H9 (cell line): ENCODE measurements around the gene INPP5A. TPM values are rescaled to one million over a fixed set of nuclear protein-coding genes. Genes with fewer than 3 reads are reported as not detected.

Source experiments
- DNase-seq: peaks from one replicate; pipeline ENCODE4 v3.0.0-alpha.2; 2017
- H2AFZ ChIP-seq: one replicate; pipeline ENCODE4 v1.6.1; 2013; ENCODE audit warnings: mild to moderate bottlenecking, low read length, control low read depth, moderate library complexity
- H2AK5ac ChIP-seq: 2 replicates; pipeline ENCODE4 v1.6.1; 2013; ENCODE audit warnings: low read length, control low read depth, mixed read lengths; ENCODE audit not compliant: insufficient read length
- H2BK120ac ChIP-seq: one replicate; pipeline ENCODE4 v1.6.1; 2013; ENCODE audit warnings: low read depth, mild to moderate bottlenecking, low read length, control low read depth, inconsistent platforms; ENCODE audit not compliant: poor library complexity, severe bottlenecking
- H2BK12ac ChIP-seq: 2 replicates; pipeline ENCODE4 v1.6.1; 2013; ENCODE audit warnings: low read length, control low read depth, mixed read lengths, low read depth; ENCODE audit not compliant: insufficient read length
- H2BK15ac ChIP-seq: 2 replicates; pipeline ENCODE4 v1.6.1; 2013; ENCODE audit warnings: low read depth, low read length, control low read depth
- H2BK20ac ChIP-seq: one replicate; pipeline ENCODE4 v1.6.1; 2013; ENCODE audit warnings: low read depth, mild to moderate bottlenecking, low read length, control low read depth, inconsistent platforms; ENCODE audit not compliant: poor library complexity, severe bottlenecking
- H2BK5ac ChIP-seq: 2 replicates; pipeline ENCODE4 v1.6.1; 2013; ENCODE audit warnings: low read length, control low read depth, mixed read lengths; ENCODE audit not compliant: insufficient read length
- H3K14ac ChIP-seq: 2 replicates; pipeline ENCODE4 v1.6.1; 2013; ENCODE audit warnings: low read length, control low read depth; ENCODE audit not compliant: insufficient read depth
- H3K18ac ChIP-seq: 2 replicates; pipeline ENCODE4 v1.6.1; 2013; ENCODE audit warnings: low read depth, mild to moderate bottlenecking, mixed read lengths, low read length, control low read depth; ENCODE audit not compliant: insufficient read length
- H3K23ac ChIP-seq: 2 replicates; pipeline ENCODE4 v1.6.1; 2013; ENCODE audit warnings: low read length, control low read depth, mixed read lengths, low read depth; ENCODE audit not compliant: insufficient read length
- H3K23me2 ChIP-seq: 2 replicates; pipeline ENCODE4 v1.6.1; 2013; ENCODE audit warnings: low read depth, mild to moderate bottlenecking, mixed read lengths, low read length, control low read depth; ENCODE audit not compliant: insufficient read length, poor library complexity, severe bottlenecking
- H3K27ac ChIP-seq: 2 replicates; pipeline ENCODE4 v1.5.1; 2013; ENCODE audit warnings: low read length, control low read depth, mixed read lengths, low read depth; ENCODE audit not compliant: insufficient read length
- H3K27me3 ChIP-seq: 2 replicates; pipeline ENCODE4 v1.6.1; 2013; ENCODE audit warnings: low read length, control low read depth, inconsistent platforms; ENCODE audit not compliant: insufficient read depth
- H3K4ac ChIP-seq: 2 replicates; pipeline ENCODE4 v1.6.1; 2013; ENCODE audit warnings: low read depth, mild to moderate bottlenecking, control low read depth, inconsistent platforms, low read length, moderate library complexity
- H3K4me1 ChIP-seq: 2 replicates; pipeline ENCODE4 v1.6.1; 2013; ENCODE audit warnings: low read length, control low read depth, inconsistent platforms; ENCODE audit not compliant: insufficient read depth
- H3K4me2 ChIP-seq: 2 replicates; pipeline ENCODE4 v1.6.1; 2013; ENCODE audit warnings: low read length, control low read depth, mixed read lengths; ENCODE audit not compliant: insufficient read length, insufficient read depth
- H3K56ac ChIP-seq: 2 replicates; pipeline ENCODE4 v1.6.1; 2013; ENCODE audit warnings: low read depth, mild to moderate bottlenecking, mixed read lengths, low read length, control low read depth; ENCODE audit not compliant: insufficient read length
- H3K79me1 ChIP-seq: 2 replicates; pipeline ENCODE4 v1.6.1; 2013; ENCODE audit warnings: low read depth, mild to moderate bottlenecking, moderate library complexity, low read length, control low read depth, inconsistent platforms; ENCODE audit not compliant: insufficient read depth, poor library complexity, severe bottlenecking
- H3K79me2 ChIP-seq: 2 replicates; pipeline ENCODE4 v1.6.1; 2013; ENCODE audit warnings: low read length, control low read depth, inconsistent platforms; ENCODE audit not compliant: insufficient read depth
- H3K9ac ChIP-seq: 2 replicates; pipeline ENCODE4 v1.6.1; 2013; ENCODE audit warnings: low read length, control low read depth, mixed read lengths; ENCODE audit not compliant: insufficient read length; ENCODE audit errors: extremely low read depth
- H3K9me3 ChIP-seq: one replicate; pipeline ENCODE4 v1.6.1; 2013; ENCODE audit warnings: low read depth, low read length, inconsistent platforms; ENCODE audit not compliant: control insufficient read depth
- H3T11ph ChIP-seq: one replicate; pipeline ENCODE4 v1.6.1; 2013; ENCODE audit warnings: mild to moderate bottlenecking, low read length, control low read depth, inconsistent platforms
- H4K20me1 ChIP-seq: one replicate; pipeline ENCODE4 v1.6.1; 2013; ENCODE audit not compliant: control insufficient read depth, insufficient read length, insufficient read depth
- H4K5ac ChIP-seq: 2 replicates; pipeline ENCODE4 v1.6.1; 2013; ENCODE audit warnings: low read depth, mild to moderate bottlenecking, mixed read lengths, low read length, control low read depth; ENCODE audit not compliant: insufficient read length
- H4K8ac ChIP-seq: replicated peaks from 2 replicates; pipeline ENCODE4 v1.6.1; 2013; ENCODE audit warnings: low read length, control low read depth, mixed read lengths, low read depth; ENCODE audit not compliant: insufficient read length
- H4K91ac ChIP-seq: 2 replicates; pipeline ENCODE4 v1.6.1; 2013; ENCODE audit warnings: low read depth, mild to moderate bottlenecking, moderate library complexity, mixed read lengths, low read length, control low read depth; ENCODE audit not compliant: insufficient read length
- H3K27ac Mint-ChIP-seq, 3 experiments: 2 replicates in 2 of 3; 3 replicates in 1 of 3; pipeline ENCODE4 v1.8.0; 2020 to 2021; ENCODE audit warnings: mixed read lengths in 3 of 3, mild to moderate bottlenecking in 1 of 3, moderate library complexity in 1 of 3
- H3K27me3 Mint-ChIP-seq: 2 replicates; pipeline ENCODE4 v1.8.0; 2021; ENCODE audit warnings: low read depth, mild to moderate bottlenecking, moderate library complexity, mixed read lengths
- H3K36me3 Mint-ChIP-seq, 3 experiments: 2 replicates in 2 of 3; 3 replicates in 1 of 3; pipeline ENCODE4 v1.8.0; 2020 to 2021; ENCODE audit warnings: low read depth in 3 of 3, mixed read lengths in 3 of 3; ENCODE audit not compliant: insufficient read depth in 1 of 3
- H3K4me1 Mint-ChIP-seq, 2 experiments: 2 replicates each; pipeline ENCODE4 v1.8.0; 2020; ENCODE audit warnings: mixed read lengths in 2 of 2
- H3K4me3 Mint-ChIP-seq, 2 experiments: 2 replicates in 1 of 2; 3 replicates in 1 of 2; pipeline ENCODE4 v1.8.0; 2020 to 2021; ENCODE audit warnings: mild to moderate bottlenecking in 2 of 2, mixed read lengths in 2 of 2, moderate library complexity in 1 of 2
- H3K9me3 Mint-ChIP-seq, 2 experiments: 2 replicates in 1 of 2; 3 replicates in 1 of 2; pipeline ENCODE4 v1.8.0; 2020; ENCODE audit warnings: mild to moderate bottlenecking in 2 of 2, mixed read lengths in 2 of 2, moderate library complexity in 1 of 2
- CTCF ChIP-seq: fragments of 200-600 bp; sonication (generic); conservative IDR thresholded peaks from 3 replicates; pipeline ENCODE4 v1.8.0; 2021; ENCODE audit warnings: antibody characterized with exemption, mild to moderate bottlenecking
- WGBS: extraction: QIAGEN DNeasy Blood & Tissue Kit; methylation state at CpG from one replicate; pipeline ENCODE4 v1.1.7; 2013; ENCODE audit warnings: missing lambda C conversion rate, low lambda C conversion rate, mixed read lengths; ENCODE audit not compliant: insufficient read length; ENCODE audit errors: extremely low coverage; 5-methylcytosine and 5-hydroxymethylcytosine counted together
- total RNA-seq: library from RNA; stranded (reverse); gene quantifications from 2 replicates; pipeline ENCODE4 v1.2.1, GENCODE V29; 2021

The INPP5A gene
- total RNA-seq, 1 experiment from 2014 or later = 17.7 TPM

- Histone ChIP-seq H2AK5ac (no peak overlapping the region), H4K5ac (no peak overlapping the region), H2AFZ (no peak overlapping the region), H3K4ac (no peak overlapping the region), H2BK15ac (no peak overlapping the region), H3K14ac (no peak overlapping the region), H3K9ac (no peak overlapping the region), H3K56ac (no peak overlapping the region), H3K23me2 (peaks cover 7% of the 10 kb centered on the region), H3K4me1 (0 out of 2 replicates have a peak, but pooled peaks cover 3% of the 10 kb centered on the region), H2BK120ac (no peak overlapping the region), H2BK5ac (no peak overlapping the region), H3K79me1 (no peaks in the 10 kb centered on the region), H3K18ac (no peak overlapping the region), H3K27ac (no peak overlapping the region), H4K91ac (no peak overlapping the region), H3K79me2 (no peaks in the 10 kb centered on the region), H4K20me1 (no peaks in the 10 kb centered on the region), H2BK12ac (no peak overlapping the region), H3K23ac (no peak overlapping the region), H4K8ac (no peak overlapping the region), H2BK20ac (no peak overlapping the region), H3K9me3 (no peaks in the 10 kb centered on the region), H3K4me2 (no peak overlapping the region), H3K27me3 (peaks cover 71% of the 10 kb centered on the region), H3T11ph (no peak overlapping the region)
- H3K4me3 Mint-ChIP-seq = no peak overlapping the region
- WGBS = no CpG with 5 or more reads among the region's 80 CpGs
- H3K36me3 Mint-ChIP-seq = peaks cover 0 to under 1% (median 0%) of the 10 kb centered on the region in 3 experiments; a peak in 3 of 7 replicates
- no peak for TF ChIP-seq CTCF
- peaks cover 14 to 18% of the 10 kb centered on the region in 2 experiments for H3K4me1 Mint-ChIP-seq
- peaks cover 87% of the 10 kb centered on the region for H3K27me3 Mint-ChIP-seq
- DNase-seq = no peak
- H3K27ac Mint-ChIP-seq = no peak overlapping the region
- no peaks in the 10 kb centered on the region for H3K9me3 Mint-ChIP-seq
These were observed 249.4 kb downstream of the INPP5A start for GRCh38 chr10:132786884-132787494.
